K562 (cell line): ENCODE measurements around the gene RPL29. TPM values are rescaled to one million over a fixed set of nuclear protein-coding genes. Genes with fewer than 3 reads are reported as not detected.

Experiments used
- CHD7 ChIP-seq: fragments of 200-600 bp; sonication (generic); IDR thresholded peaks from one replicate; pipeline ENCODE4 v1.6.1; 2012; ENCODE audit warnings: mild to moderate bottlenecking, low read depth, low read length, inconsistent platforms
- FOXP1 ChIP-seq: sonication (generic); formaldehyde crosslinking; IDR thresholded peaks from 2 replicates; pipeline ENCODE4 v1.8.0; 2022; ENCODE audit warnings: mild to moderate bottlenecking, missing genetic modification reagents
- HMG20B ChIP-seq: fragments of 250-450 bp; sonication (Bioruptor Pico); IDR thresholded peaks from 2 replicates; pipeline ENCODE4 v1.5.0; 2021; ENCODE audit warnings: mild to moderate bottlenecking
- NR2C2 ChIP-seq, 2 experiments: fragments of 200-800 bp in 1 of 2; sonication (Bioruptor generic) in 1 of 2; sonication (generic) in 1 of 2; formaldehyde crosslinking in 1 of 2; IDR thresholded peaks; 2 replicates each; pipeline versions ENCODE4 v1.6.1 to v1.8.0; 2016 to 2022; ENCODE audit warnings: mild to moderate bottlenecking in 1 of 2, missing compliant biosample characterization in 1 of 2, missing genetic modification characterization in 1 of 2, missing genetic modification reagents in 1 of 2
- ZC3H4 ChIP-seq: sonication (generic); formaldehyde crosslinking; IDR thresholded peaks from 2 replicates; pipeline ENCODE4 v1.9.0; 2021; ENCODE audit warnings: missing genetic modification reagents, borderline replicate concordance
- polyA plus RNA-seq, 8 experiments: library from polyadenylated mRNA; depleted of rRNA in 4 of 8; stranded (reverse) in 5 of 8; unstranded in 3 of 8; fragments of >200 nt; fragmentation: Nextera tagmentation in 2 of 8; fragmentation: Illumina TruSeq in 1 of 8; extraction: Ambion mirVana in 2 of 8; extraction: Trizol in 1 of 8; gene quantifications; 2 replicates each; pipeline versions ENCODE4 v1.2.1 to v1.2.3, GENCODE V29; 2011 to 2014; ENCODE audit warnings: inconsistent platforms in 1 of 8, missing spikeins in 1 of 8
- total RNA-seq, 7 experiments: library from RNA; depleted of rRNA in 6 of 7; stranded (reverse); fragments of >200 nt in 6 of 7; fragmentation: Illumina TruSeq in 2 of 7; extraction: Trizol in 2 of 7; gene quantifications; 2 replicates each; pipeline versions ENCODE4 v1.2.1 to v1.2.3, GENCODE V29; 2011 to 2021; ENCODE audit warnings: low replicate concordance in 1 of 7
- TF ChIP-seq, protein P1 (sequence below), 2 experiments: fragments of 450-650 bp; formaldehyde crosslinking in 1 of 2; IDR thresholded peaks; 2 replicates each; pipeline versions ENCODE4 v1.4.0 to v1.6.1; 2014 to 2020; ENCODE audit warnings: mild to moderate bottlenecking in 2 of 2, borderline replicate concordance in 1 of 2, low read depth in 1 of 2

The RPL29 gene
- total and polyA plus RNA-seq, 9 of the 15 experiments (the other 6 are each of a cell fraction or from before 2014, with no cell fraction given): 568 to 1,475 (median 1,104) TPM

DNA sequence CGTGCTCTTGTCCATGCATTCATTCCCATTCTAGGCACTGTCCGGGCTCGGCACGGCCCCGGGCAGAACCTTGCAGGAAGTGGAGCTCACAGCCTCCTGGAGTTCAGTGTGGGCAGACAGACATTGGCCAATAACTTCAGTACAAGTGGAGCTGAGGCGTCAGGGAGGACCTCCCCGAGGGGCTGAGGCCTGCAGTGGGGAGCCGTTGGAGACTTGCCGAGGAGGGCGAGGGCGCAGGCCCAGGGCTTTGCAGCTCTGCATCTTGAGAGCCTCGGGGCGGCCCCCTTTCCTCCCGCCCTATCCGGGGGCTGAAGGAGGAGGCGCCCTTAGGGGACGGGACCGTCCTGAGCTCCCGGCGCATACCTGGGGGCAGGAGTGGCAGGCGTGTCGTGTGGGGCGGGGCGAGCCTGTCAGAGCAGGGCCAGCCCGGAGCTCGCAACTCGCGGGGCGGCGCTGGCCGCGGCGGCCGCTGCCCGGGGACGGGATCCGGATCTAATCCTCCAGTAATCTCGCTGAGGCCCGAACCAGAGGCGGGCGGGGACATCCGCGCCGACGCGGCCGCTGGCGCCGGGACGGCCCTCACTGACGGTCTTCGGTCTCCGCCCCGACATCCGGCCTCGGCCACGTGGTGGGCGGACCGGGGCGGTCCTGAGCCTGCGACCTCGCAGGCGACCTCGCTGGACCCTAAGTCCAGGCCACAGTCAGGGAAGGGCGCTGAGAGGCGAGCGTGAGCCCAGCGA lies 12.7 kb downstream of the RPL29 start, which contains the start of gene ACY1 (continued):
- TF ChIP-seq CHD7: no peak
- TF ChIP-seq FOXP1: peak; percentile 41; the same call in 1 of the 2 replicates
- no peak for TF ChIP-seq HMG20B (CRISPR knock-in tag)
- TF ChIP-seq, protein P1, sequence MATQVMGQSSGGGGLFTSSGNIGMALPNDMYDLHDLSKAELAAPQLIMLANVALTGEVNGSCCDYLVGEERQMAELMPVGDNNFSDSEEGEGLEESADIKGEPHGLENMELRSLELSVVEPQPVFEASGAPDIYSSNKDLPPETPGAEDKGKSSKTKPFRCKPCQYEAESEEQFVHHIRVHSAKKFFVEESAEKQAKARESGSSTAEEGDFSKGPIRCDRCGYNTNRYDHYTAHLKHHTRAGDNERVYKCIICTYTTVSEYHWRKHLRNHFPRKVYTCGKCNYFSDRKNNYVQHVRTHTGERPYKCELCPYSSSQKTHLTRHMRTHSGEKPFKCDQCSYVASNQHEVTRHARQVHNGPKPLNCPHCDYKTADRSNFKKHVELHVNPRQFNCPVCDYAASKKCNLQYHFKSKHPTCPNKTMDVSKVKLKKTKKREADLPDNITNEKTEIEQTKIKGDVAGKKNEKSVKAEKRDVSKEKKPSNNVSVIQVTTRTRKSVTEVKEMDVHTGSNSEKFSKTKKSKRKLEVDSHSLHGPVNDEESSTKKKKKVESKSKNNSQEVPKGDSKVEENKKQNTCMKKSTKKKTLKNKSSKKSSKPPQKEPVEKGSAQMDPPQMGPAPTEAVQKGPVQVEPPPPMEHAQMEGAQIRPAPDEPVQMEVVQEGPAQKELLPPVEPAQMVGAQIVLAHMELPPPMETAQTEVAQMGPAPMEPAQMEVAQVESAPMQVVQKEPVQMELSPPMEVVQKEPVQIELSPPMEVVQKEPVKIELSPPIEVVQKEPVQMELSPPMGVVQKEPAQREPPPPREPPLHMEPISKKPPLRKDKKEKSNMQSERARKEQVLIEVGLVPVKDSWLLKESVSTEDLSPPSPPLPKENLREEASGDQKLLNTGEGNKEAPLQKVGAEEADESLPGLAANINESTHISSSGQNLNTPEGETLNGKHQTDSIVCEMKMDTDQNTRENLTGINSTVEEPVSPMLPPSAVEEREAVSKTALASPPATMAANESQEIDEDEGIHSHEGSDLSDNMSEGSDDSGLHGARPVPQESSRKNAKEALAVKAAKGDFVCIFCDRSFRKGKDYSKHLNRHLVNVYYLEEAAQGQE (IDR thresholded peaks at IDR 0.05; ENCODE audit: borderline replicate concordance): peak; percentile 70
- TF ChIP-seq, protein P1 (CRISPR knock-in tag; IDR thresholded peaks at IDR 0.05; ENCODE audit: low read depth): no peak
- no peak for TF ChIP-seq ZC3H4 (CRISPR knock-in tag)
- 0 out of 2 replicates have a peak, but pooled peaks have one; percentile 29 for TF ChIP-seq NR2C2 (CRISPR knock-in tag; IDR thresholded peaks at IDR 0.05)
- peak; percentile 84 for TF ChIP-seq NR2C2 (tag; IDR thresholded peaks at IDR 0.05)
